GM18907 (cell line): Measurements from ENCODE around the gene CA10.

Source experiments
- ATAC-seq: cut with Tn5 transposase; IDR thresholded peaks from one replicate; pipeline ENCODE4 v1.9.1; 2021; ENCODE audit warnings: mild to moderate bottlenecking, moderate library complexity; ENCODE audit not compliant: unreplicated experiment

CA10 gene

DNA sequence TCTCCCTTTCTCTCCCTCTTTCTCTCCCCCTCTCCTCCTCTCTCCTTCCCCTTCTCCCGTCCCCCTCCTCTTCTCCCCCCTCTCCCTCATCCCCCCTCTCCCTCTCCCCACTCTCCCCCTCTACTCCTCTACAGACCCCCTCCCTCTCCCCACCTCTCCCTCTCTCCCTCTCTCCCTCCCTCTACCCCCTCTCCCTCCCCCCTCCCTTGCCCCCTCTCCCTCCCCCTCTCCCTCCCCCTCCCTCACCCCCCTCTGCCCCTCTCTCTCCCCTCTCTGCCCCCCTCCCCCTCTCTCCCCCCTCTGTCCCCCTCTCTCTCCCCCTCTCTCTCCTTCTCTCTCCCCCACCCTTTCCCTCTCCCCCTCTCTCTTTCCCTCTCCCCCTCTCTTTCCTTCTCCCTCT, 545.3 kb downstream of the CA10 start:
- ATAC-seq = no peak

DNA sequence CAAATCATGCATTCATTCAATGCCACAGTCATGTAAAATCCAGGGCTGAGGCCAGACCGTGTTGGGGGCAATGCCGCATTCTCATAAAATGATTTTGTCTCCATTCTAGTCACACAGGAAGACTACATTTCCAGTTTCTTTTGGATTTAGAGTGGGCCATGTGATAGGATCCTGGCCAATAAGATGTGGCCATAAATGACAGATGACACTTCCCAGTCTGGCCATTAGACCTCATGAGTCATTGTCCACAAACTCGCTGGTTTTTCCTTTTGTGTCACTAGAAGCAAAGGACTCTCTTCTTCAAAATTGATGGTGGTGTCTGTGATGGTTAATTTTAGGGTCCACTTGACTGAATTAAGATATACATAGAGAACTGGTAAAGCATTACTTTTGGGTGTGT, 545.8 kb downstream of the CA10 start:
- no peak for ATAC-seq

DNA sequence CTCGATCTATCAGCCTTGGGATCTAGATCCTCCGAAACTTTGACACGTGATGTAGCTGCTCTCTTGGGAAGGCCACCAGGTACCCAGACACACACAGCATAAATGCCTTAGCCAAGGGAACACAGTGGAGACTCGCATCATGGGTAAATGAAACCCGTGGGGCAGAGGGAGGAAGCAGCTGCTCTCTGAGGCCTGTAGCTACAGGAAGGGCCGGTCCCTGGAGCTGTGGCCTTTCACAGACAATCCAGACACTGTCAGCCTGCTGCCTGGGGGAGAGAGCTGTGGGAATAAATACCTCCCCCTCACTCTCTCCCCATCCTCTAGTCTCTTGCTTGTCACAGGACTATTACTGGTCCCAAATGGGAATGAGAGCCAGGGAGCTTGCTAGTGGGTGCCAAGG, 546.9 kb downstream of the CA10 start:
- ATAC-seq = no peak

DNA sequence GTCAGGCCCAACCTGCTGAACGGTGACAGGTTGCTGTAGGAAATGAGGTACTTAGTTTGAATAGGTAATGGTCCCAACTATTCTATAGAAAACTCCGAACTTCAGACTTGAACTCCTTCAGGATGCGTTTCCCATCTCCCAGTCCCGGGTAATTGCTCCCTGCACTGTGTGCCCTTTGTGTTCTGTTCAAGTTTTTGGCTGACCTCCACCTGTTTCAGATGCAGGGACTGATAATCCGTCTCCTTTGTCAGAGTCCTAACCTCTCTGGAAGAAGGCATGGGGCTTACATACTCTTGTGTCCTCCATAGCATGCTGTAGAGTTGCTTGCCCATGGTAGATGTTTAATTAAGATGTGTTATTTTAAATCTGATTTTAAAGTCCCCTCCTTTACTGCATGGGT, 547.7 kb downstream of the CA10 start:
- no peak for ATAC-seq

DNA sequence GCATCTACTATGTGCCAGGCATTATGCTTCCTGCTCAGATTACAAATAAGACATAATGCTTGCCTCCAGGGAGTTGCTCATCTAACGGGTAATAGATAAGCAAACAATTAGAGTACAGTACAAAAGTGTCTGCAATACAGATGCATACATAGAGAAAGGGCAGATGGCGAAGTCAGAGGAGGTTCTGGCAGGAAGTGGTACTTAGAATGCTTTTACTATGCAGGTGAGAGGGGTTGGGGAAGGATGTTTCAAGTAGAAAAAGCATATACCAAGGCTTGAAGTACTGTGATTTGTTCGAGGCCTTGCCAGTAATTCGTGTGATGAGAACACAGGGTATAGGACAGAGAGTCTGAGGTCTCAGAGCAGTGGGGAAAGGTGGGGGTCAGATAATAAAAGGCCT, 548.4 kb downstream of the CA10 start:
- no peak for ATAC-seq

DNA sequence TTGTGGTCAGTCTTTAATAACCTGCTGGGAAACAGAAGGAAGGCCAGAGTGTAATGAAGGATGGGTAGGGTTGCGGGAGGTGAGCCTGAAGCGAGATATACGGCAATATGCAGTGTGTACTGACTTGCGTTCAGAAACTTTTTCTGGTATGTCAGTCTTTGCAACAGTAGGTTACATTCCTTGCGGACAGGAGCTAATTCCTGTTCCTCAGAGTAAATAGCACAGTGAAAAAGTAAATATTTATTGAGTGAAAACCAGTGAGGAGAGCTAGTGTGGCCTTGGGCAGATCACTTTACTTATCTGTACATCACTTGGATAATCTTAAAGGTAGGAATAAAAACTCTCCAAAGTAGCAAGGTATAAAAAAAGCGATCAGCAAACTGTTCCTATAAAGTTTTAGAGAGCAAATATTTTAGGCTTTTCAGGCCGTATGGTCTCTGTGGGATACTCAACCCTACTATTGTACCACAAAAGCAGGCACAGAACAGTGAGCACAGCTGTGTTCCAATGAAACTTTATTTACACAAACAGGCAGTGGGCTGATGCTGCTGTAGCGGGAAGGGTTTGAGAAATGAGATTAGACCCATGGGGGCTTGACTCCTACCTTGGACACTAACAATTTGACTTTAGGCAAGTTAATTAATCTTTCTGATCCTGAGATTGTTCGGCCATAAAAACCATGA, 550.1 kb downstream of the CA10 start:
- ATAC-seq = no peak

DNA sequence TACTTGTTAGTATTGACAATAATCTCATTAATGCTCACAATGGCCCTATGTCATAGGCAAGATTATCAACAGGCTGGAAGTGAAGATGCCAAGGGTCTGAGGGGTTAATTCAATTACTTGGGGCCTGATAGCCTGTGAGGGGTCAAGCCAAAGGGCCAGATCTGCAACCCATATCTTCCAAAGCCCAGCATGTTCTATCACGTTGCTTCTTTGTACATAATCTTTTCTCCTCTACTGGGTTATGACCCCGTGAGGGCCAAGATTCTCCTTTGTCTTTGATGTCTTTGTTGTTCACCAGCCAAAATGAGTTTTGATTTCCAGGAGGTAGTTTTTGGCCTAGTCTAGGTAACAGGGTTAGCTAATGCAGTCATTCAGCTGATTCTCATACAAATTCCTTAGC, 551.0 kb downstream of the CA10 start:
- ATAC-seq = no peak

DNA sequence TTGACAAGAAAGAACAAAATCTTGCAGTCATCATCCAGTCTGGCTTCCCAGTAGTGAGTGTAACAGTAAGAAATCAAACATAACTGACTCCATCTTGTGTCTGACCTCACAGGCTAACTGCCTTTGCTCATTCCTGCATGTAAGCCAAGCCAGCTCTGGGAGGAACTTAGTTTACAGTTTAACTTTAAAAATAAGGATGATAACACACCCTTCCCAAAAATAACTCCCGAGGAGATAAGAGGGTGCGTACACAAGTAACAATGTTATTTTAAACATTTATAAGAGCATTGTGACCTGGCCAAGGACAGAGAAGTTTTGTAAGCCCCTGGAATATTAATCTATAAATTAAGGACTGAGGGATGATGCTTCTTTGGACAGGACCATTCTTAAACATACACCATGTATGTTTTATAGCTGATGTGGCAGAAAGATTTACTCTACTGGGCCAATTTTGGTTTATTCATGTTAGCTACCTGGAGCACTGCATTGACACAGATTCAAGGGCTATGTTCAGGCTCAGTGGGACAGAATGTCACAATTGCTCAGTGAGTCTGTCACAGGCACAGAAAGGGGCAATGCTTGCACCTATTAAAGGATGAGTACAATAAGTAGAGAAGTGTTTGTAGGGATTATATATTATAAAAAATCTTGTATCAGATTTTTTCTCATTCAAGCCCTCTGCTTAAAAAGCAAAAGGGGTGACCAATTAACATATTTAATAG, 554.1 kb downstream of the CA10 start:
- ATAC-seq = no peak

DNA sequence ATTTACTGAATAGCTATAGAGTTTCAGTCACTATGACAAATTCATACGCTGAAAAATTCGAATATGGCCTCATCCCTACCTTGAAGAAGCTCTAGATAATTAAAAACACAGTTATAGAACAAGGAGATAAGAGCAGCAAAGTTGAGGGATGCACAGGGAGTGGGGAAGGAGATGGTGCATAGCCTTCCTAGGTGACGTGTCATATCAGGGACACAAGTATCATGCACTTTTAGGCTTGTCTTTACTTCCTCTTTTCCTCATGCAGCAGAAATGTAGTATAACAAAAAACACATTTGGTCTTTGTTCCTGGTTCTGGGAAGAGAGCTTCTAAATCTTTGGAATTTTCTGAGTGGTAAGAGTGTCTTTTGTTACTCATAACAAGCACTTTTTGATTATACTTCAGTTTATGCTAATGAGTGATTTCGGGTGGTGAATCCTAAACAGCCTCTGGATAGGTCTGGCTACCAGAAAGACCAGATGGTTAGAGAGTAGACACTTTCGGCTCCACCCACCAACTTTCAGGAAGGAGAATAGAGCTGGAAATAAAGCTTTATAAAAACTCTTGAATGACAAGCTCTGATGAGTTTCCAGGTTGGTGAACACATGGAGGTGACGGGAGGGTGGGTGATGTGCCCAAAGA, 556.8 kb downstream of the CA10 start:
- no peak for ATAC-seq

DNA sequence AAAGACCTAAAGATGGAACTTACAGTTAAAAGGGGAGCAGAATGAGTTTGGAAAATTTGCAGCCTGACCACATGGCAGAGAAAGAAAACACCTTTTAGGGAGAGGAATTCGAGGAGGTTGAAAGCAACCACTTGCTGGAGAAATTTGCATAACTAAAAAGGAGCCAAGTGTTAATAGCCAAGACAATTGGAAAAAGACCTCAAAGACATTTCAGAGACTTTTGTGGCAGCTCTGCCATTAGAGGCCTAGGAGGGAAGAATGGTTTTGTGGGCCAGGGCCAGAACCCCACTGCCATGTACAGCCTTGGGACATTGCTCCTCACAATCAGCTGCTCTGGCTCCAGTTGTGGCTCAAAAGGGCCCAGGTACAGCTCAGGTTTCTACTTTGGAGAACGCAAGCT, 559.7 kb downstream of the CA10 start:
- no peak for ATAC-seq

DNA sequence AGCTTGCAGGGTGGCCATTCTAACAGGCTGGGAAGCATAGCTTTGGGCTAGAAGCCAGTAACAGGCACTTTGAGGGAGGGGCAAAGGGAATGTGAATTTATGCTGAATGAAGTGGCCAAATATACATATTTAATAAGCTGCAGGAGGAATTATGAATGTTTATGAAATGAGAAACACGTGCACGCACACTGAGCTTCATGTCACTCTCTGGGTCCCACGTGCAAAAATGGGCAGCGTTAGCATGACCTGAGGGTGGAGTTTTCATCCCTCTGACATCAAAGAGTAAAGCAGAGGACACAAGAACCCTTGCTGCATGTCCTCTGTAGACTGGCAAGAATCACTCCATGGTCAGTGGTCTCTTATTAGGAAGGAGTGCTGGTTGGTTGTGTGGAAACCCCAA, 561.2 kb downstream of the CA10 start:
- ATAC-seq = no peak

DNA sequence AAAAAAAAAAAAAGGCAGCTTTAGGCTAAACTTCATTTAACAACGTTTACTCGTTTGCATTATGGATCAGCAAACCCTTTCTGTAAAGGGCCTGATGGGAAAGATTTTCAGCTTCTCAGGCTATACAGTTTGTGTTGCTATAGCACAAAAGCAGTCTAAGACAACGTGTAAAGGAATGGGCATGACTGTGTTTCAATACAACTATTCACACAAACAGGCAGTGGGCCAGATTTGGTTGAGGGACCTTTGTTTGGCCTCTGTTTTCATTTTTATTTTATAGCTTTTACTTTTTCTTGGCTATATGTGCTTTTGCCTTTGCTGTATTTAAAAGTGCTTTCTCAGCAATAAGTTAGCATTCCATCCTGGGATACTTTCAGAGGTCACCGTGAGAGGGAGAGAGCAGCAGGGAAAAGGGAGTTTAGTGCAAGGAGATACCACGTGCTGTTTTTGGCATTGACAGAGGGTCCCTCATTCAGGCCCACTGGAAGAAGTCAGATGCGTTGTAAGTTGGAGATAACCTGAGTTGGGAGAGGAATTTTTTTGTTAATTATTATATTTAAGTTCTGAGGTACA, 562.6 kb downstream of the CA10 start:
- no peak for ATAC-seq

DNA sequence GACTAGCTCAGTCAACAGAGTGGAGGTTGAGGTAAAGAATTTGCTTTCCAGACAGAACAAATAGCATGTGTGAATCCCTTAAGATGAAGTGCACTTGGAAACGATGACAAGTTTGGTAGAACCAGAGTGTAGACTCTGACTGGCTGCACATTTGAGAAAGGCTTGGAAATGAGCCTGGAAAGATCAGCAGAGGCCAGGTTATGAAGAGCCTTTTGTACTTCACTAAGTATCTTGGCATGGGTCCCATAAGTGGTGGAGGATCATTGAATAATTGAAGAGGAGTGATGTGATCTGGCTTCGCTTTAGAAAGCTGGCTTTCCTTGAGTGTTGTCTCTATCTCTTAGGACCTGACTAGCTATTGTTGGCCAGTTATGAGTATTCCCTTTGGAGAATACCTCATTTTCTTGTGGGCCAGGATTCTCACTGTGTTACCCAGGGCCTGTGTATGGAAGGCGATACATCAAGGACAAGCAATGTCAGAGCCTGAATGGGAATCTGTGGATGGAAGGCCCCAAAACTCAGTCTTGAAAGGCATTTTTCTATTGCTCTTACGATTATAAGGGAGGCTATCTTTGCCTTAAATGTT, 568.4 kb downstream of the CA10 start:
- ATAC-seq = no peak

DNA sequence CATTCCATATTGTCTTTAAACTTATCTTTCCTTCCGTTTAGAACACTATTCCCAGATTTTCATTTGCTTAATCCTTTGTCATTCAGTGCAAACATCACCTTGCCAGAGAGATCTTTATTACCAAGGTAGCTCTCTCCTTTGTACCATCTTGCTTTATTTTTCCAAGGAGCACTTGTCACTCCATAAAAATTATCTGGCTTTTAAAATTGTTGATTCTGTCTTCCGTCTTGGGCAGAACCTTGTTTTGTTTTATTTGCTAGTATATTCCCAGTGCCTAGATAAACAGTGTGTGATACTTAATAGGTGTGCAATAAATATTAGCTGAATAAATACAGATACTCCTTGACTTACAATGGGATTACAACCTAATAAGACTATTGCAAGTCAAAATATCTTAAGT, 570.5 kb downstream of the CA10 start:
- ATAC-seq = no peak

DNA sequence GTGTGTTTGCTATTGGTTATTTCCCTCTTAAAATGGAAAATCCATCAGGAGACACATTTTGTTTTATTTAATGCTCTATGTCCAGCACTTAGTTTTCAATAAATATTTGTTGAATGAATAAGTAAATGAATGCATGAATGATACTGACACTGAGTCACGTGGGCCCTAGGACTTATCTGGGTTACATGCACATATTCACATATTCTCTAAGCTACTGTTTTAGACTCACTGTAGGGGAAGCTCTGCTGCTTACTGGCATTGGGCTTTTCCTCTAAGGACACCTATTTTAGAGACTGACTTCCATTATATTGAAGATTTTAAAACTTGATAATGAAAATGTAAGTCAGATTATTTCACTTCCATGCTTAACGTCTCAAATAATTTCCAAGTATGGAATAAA, 571.0 kb downstream of the CA10 start:
- ATAC-seq = no peak

DNA sequence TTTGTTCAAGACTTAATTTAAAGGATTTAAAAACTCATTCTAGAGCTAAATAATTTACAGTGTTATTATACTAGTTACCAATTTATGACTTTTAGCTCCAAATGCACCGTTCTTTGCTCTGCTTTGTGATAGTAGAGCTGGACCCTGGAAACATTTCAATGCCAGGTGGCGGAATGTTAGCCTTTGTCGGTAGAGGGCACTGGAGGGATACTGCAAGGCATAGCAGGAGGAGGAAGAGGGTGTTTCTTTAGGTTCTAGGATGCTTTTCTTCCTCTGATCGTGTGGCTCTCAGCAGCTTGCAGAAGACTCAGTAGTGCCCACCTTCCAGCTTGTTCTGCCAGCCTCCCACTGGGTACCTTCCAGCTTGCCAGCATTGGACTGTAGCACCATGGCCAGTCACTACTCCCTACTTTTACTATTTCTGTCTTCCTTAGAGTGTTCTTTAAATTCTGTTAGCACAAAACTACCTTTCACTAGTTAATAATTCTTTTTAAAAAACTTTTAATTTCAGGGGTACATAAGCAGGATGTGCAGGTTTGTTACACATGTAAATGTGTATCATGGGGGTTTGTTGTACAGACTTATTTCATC, 572.9 kb downstream of the CA10 start:
- no peak for ATAC-seq

DNA sequence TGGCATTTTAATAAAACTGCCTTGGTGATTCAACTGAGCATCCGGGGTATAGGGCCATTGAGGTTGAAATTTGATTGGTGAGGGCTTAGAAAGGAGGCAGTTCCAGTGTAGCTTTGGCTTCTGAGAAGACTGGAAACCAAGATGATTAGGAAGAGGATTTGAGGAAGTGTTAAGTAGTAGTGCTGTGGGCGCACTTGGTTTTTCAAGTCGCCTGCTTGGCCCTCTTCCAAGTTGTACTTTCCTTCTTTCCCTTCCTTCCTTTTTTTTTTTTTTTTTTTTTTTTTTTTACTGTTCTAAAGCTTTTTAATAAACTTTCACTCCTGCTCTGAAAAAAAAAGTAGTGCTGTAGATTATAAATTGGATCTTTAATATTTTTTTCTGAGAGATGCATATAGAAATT, 577.6 kb downstream of the CA10 start:
- no peak for ATAC-seq
